Measurements from ENCODE around the gene ZNF827. TPM values are rescaled to one million over a fixed set of nuclear protein-coding genes. Genes with fewer than 3 reads are reported as not detected.

Gene ZNF827
- total RNA-seq, 4 donors from 2014 or later = 5.2 to 11.8 (median 7.1) TPM

DNA sequence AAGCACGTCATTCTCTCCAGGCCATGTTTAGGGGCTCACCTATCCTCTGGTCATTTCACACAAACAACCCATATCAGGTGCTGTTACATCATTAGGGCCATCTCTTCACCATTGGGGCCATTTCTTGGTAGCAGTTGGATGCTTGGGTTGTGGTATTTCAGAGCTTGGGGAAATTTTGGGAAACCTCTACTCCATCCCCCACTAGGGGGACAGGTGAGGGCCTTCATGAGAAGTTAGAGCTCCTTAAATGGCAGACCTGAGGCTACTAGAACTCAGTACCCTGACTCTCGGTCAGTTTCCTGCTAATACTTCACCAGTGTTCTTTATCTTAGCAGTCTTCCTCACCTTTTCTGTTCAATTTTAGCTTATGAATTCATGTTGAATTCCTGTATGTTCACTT is 50.2 kb downstream of the ZNF827 start:
- TF ChIP-seq, protein P1, sequence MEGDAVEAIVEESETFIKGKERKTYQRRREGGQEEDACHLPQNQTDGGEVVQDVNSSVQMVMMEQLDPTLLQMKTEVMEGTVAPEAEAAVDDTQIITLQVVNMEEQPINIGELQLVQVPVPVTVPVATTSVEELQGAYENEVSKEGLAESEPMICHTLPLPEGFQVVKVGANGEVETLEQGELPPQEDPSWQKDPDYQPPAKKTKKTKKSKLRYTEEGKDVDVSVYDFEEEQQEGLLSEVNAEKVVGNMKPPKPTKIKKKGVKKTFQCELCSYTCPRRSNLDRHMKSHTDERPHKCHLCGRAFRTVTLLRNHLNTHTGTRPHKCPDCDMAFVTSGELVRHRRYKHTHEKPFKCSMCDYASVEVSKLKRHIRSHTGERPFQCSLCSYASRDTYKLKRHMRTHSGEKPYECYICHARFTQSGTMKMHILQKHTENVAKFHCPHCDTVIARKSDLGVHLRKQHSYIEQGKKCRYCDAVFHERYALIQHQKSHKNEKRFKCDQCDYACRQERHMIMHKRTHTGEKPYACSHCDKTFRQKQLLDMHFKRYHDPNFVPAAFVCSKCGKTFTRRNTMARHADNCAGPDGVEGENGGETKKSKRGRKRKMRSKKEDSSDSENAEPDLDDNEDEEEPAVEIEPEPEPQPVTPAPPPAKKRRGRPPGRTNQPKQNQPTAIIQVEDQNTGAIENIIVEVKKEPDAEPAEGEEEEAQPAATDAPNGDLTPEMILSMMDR (IDR thresholded peaks at IDR 0.05) = no peak
- DNase-seq (ENCODE audit: low spot score) (no peak), ATAC-seq (ENCODE audit: low FRiP score) (no peak)

DNA sequence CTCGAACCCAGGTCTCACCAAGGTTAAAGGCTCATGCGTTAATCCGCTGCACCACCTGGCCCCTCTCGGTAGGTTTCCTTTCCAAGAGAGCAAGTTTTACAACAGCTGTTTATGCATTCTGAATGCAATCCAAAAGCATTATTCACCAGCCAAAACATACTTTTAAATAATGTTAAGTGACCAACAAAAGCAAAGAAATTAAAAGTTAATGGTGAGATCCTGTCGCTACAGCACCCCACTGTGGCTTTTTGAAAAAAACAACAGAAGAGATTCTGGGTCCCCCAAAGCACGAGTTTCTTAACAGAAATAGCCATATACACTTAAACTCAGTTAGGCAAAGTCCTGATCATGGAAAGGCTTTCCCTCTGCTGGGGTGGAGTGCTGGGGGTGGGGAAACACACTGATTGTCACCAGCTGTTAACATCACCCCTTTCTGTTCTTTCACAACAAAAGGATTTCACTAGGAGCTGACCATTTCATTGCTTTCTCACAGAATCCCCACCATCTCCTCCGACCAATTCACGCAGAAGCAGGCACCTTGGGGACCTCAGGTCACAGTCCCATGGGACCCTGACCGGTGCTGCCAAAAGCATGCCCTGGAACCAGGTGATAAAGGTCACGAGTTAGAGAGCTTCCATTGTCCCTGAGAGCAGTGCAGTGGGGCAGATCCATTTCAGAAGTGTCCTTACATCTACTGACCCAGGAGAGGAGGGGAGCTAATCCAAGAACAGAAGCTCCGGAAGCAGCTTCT is 51.2 kb downstream of the ZNF827 start:
- TF ChIP-seq, protein P1 (IDR thresholded peaks at IDR 0.05) = no peak
- ATAC-seq (ENCODE audit: low FRiP score) (peak; percentile 80), DNase-seq (ENCODE audit: low spot score) (no peak)

DNA sequence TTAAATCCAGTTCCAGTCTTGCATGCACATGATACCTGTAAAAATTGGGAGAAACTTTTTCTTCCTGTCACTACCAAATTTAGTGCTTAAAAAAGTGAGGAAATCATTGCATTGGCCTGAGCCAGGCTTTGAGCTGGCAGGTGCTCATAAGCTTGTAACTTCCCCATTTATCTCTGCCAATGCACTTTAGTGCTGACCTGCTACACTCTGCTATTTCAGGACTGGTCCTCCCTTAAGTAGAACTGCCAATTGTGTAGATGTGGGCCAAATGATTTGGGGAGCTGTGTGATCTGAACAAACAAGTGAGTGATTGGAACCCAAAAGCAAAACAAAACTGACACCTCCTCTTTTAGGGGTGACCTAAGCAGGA is 51.8 kb downstream of the ZNF827 start:
- DNase-seq (ENCODE audit: low spot score) (no peak), ATAC-seq (ENCODE audit: low FRiP score) (peak; percentile 71)
- TF ChIP-seq, protein P1 (IDR thresholded peaks at IDR 0.05) = no peak

GRCh38 chr4:145885666-145886065 is 53.0 kb downstream of the ZNF827 start:
- ATAC-seq (ENCODE audit: low FRiP score) = no peak
- TF ChIP-seq, protein P1 (IDR thresholded peaks at IDR 0.05) = no peak
- no peak for DNase-seq (ENCODE audit: low spot score)

- ATAC-seq (ENCODE audit: low FRiP score) (no peak), DNase-seq (ENCODE audit: low spot score) (no peak)
- TF ChIP-seq, protein P1 (IDR thresholded peaks at IDR 0.05) = no peak
Measured at GRCh38 chr4:145884775-145885174, 53.8 kb downstream of the ZNF827 start.

GRCh38 chr4:145883101-145883694 is 55.4 kb downstream of the ZNF827 start:
- TF ChIP-seq, protein P1 (IDR thresholded peaks at IDR 0.05) = no peak
- DNase-seq (ENCODE audit: low spot score) (no peak), ATAC-seq (ENCODE audit: low FRiP score) (no peak)

- TF ChIP-seq, protein P1 (IDR thresholded peaks at IDR 0.05) = no peak
- no peak for ATAC-seq (ENCODE audit: low FRiP score)
- DNase-seq (ENCODE audit: low spot score) = no peak
Measured at GRCh38 chr4:145882604-145883003, 56.0 kb downstream of the ZNF827 start.

All from omental fat pad (tissue), 4 donors.